K562 (cell line): ENCODE data around the gene SUPT5H. TPM values are rescaled to one million over a fixed set of nuclear protein-coding genes. Genes with fewer than 3 reads are reported as not detected.

Experiments used
- ATAC-seq: fragments of 200-7000 bp; cut with Tn5 transposase; 3 replicates; pipeline ENCODE4 v1.9.1; 2020; ENCODE audit warnings: moderate library complexity
- BruUV-seq: library from RNA; stranded (reverse); fragments of 400-500 nt; replicated peaks from 2 replicates; lab custom pipeline; 2021; lab: Mats Ljungman, UMichigan
- CTCF ChIA-PET: fragments of 300-600 bp; formaldehyde crosslinking; extraction: SDS; loops from one replicate; lab custom pipeline; 2021; ENCODE audit warnings: low intra/inter-chr PET ratio; lab: Yijun Ruan, JAX
- POLR2A ChIA-PET: fragments of 300-600, 350-650 bp; sonication (Branson Sonifier 250); formaldehyde crosslinking; extraction: SDS; loops from one replicate; lab custom pipeline; 2021; ENCODE audit warnings: antibody characterized with exemption, inconsistent platforms; lab: Yijun Ruan, JAX
- DNase-seq, 4 experiments: peaks; one replicate each; pipeline versions ENCODE4 v3.0.0 to v3.0.0-alpha.2; 2011 to 2018; ENCODE audit warnings: low spot score in 3 of 4, mixed read lengths in 3 of 4; ENCODE audit errors: extremely low read depth in 1 of 4
- FAIRE-seq: peaks from 2 replicates; lab custom pipeline; 2011; peaks lifted over from hg19 to GRCh38; lab: Jason Lieb, UNC
- H2AFZ ChIP-seq: 2 replicates; pipeline ENCODE4 v1.6.0; 2011; ENCODE audit warnings: low read depth, low read length, control low read depth, inconsistent platforms
- H3K27ac ChIP-seq: fragments of 200-600 bp; 3 replicates; pipeline ENCODE4 v1.8.0; 2011; ENCODE audit warnings: low read depth, mild to moderate bottlenecking, control low read depth, inconsistent platforms, low read length, moderate library complexity, mixed read lengths; ENCODE audit errors: extremely low read depth
- H3K27me3 ChIP-seq, 2 experiments: fragments of 300-600 bp in 1 of 2; 2 replicates in 1 of 2; 3 replicates in 1 of 2; pipeline versions ENCODE4 v1.6.0 to v1.8.0; 2011; ENCODE audit warnings: inconsistent platforms in 2 of 2, low read length in 2 of 2, mild to moderate bottlenecking in 1 of 2, mixed read lengths in 1 of 2, moderate library complexity in 1 of 2; ENCODE audit not compliant: control insufficient read depth in 2 of 2, insufficient read depth in 2 of 2
- H3K36me3 ChIP-seq: fragments of 300-600 bp; 3 replicates; pipeline ENCODE4 v1.8.0; 2011; ENCODE audit warnings: mild to moderate bottlenecking, low read length, inconsistent platforms; ENCODE audit not compliant: control insufficient read depth, insufficient read depth
- H3K4me1 ChIP-seq, 2 experiments: fragments of 200-600 bp in 1 of 2; replicated peaks in 1 of 2; 2 replicates in 1 of 2; 3 replicates in 1 of 2; pipeline versions ENCODE4 v1.5.1 to v1.8.0; 2011; ENCODE audit warnings: inconsistent platforms in 2 of 2, low read length in 2 of 2, mild to moderate bottlenecking in 1 of 2, mixed read lengths in 1 of 2, moderate library complexity in 1 of 2; ENCODE audit not compliant: control insufficient read depth in 2 of 2, insufficient read depth in 2 of 2
- H3K4me2 ChIP-seq: 2 replicates; pipeline ENCODE4 v1.6.1; 2011; ENCODE audit warnings: low read length, control low read depth, inconsistent platforms, mixed read lengths; ENCODE audit not compliant: insufficient read depth
- H3K4me3 ChIP-seq: fragments of 200-600 bp; sonication (generic), shearing (Covaris generic); 2 replicates; pipeline ENCODE4 v1.5.1; 2016; ENCODE audit warnings: control low read depth, inconsistent platforms
- H3K79me2 ChIP-seq: fragments of 200-600 bp; 3 replicates; pipeline ENCODE4 v1.8.0; 2011; ENCODE audit warnings: low read length, inconsistent platforms; ENCODE audit not compliant: control insufficient read depth, insufficient read depth
- H3K9ac ChIP-seq, 2 experiments: 2 replicates each; pipeline versions ENCODE4 v1.6.0 to v1.6.1; 2011; ENCODE audit warnings: low read depth in 2 of 2, low read length in 2 of 2, control low read depth in 1 of 2, inconsistent platforms in 1 of 2, mild to moderate bottlenecking in 1 of 2, mixed read lengths in 1 of 2; ENCODE audit not compliant: insufficient read depth in 1 of 2
- H3K9me1 ChIP-seq: one replicate; pipeline ENCODE4 v1.6.0; 2011; ENCODE audit warnings: inconsistent platforms, mild to moderate bottlenecking, low read length, moderate library complexity; ENCODE audit not compliant: control insufficient read depth, insufficient read depth
- H3K9me3 ChIP-seq: replicated peaks from 2 replicates; pipeline ENCODE4 v1.5.1; 2011; ENCODE audit warnings: low read depth, low read length, inconsistent platforms; ENCODE audit not compliant: control insufficient read depth, insufficient read depth
- H4K20me1 ChIP-seq: replicated peaks from 2 replicates; pipeline ENCODE4 v1.6.1; 2011; ENCODE audit warnings: low read length, inconsistent platforms, mixed read lengths; ENCODE audit not compliant: control insufficient read depth, insufficient read depth
- GABPA ChIP-seq: fragments of 200-800 bp; sonication (Bioruptor generic); conservative IDR thresholded peaks from 2 replicates; pipeline ENCODE4 v1.6.1; 2016; ENCODE audit warnings: low read depth, missing genetic modification characterization, missing compliant biosample characterization
- HNRNPUL1 ChIP-seq: fragments of 200-400 bp; formaldehyde crosslinking; IDR thresholded peaks from 2 replicates; pipeline ENCODE4 v1.6.1; 2017; ENCODE audit warnings: low read length
- NCOA6 ChIP-seq: fragments of 450-650 bp; IDR thresholded peaks from 2 replicates; pipeline ENCODE4 v1.6.1; 2017; ENCODE audit warnings: mild to moderate bottlenecking
- NFXL1 ChIP-seq: fragments of 450-650 bp; formaldehyde crosslinking; IDR thresholded peaks from 2 replicates; pipeline ENCODE4 v1.4.0; 2021; ENCODE audit warnings: mild to moderate bottlenecking
- PHB2 ChIP-seq: fragments of 450-650 bp; IDR thresholded peaks from 2 replicates; pipeline ENCODE4 v1.6.1; 2017; ENCODE audit warnings: low read depth
- POLR2G ChIP-seq: fragments of 200-400 bp; formaldehyde crosslinking; IDR thresholded peaks from 2 replicates; pipeline ENCODE4 v1.6.1; 2017; ENCODE audit warnings: low read depth, mild to moderate bottlenecking, antibody characterized with exemption, low read length, moderate library complexity
- RBFOX2 ChIP-seq: fragments of 200-400 bp; formaldehyde crosslinking; IDR thresholded peaks from 2 replicates; pipeline ENCODE4 v1.6.1; 2017; ENCODE audit warnings: low read depth, mild to moderate bottlenecking, low read length, moderate library complexity
- RBM25 ChIP-seq: fragments of 200-400 bp; formaldehyde crosslinking; IDR thresholded peaks from 2 replicates; pipeline ENCODE4 v1.6.1; 2018; ENCODE audit warnings: low read length, low read depth, moderate library complexity; ENCODE audit not compliant: severe bottlenecking
- ZBTB33 ChIP-seq: sonication (generic); formaldehyde crosslinking; IDR thresholded peaks from 2 replicates; pipeline ENCODE4 v1.8.1; 2023; ENCODE audit warnings: mild to moderate bottlenecking, missing genetic modification reagents
- ZBTB7A ChIP-seq: IDR thresholded peaks from 2 replicates; pipeline ENCODE4 v1.6.1; 2011; ENCODE audit warnings: low read depth, mild to moderate bottlenecking, low read length, moderate library complexity, borderline replicate concordance; ENCODE audit not compliant: control insufficient read depth
- WGBS: fragments of 100-300 bp; shearing (Covaris generic); methylation state at CpG from one replicate; pipeline ENCODE4 v1.1.6; 2016; ENCODE audit warnings: low coverage, mixed read lengths; ENCODE audit not compliant: insufficient coverage; ENCODE audit errors: missing lambda C conversion rate; 5-methylcytosine and 5-hydroxymethylcytosine counted together
- in situ Hi-C: fragments of 300-500 bp; cut with MboI; formaldehyde crosslinking; loops from 4 replicates; pipeline ENCODE4 v1.15.0; 2018; ENCODE audit warnings: inconsistent platforms, mixed read lengths
- intact Hi-C: fragments of 100-400 bp; cut with micrococcal nuclease; formaldehyde crosslinking; loops from 2 replicates; pipeline ENCODE4 v1.14.2; 2022
- polyA plus RNA-seq, 8 experiments: library from polyadenylated mRNA; depleted of rRNA in 4 of 8; stranded (reverse) in 5 of 8; unstranded in 3 of 8; fragments of >200 nt; fragmentation: Nextera tagmentation in 2 of 8; fragmentation: Illumina TruSeq in 1 of 8; extraction: Ambion mirVana in 2 of 8; extraction: Trizol in 1 of 8; gene quantifications; 2 replicates each; pipeline versions ENCODE4 v1.2.1 to v1.2.3, GENCODE V29; 2011 to 2014; ENCODE audit warnings: inconsistent platforms in 1 of 8, missing spikeins in 1 of 8
- total RNA-seq, 7 experiments: library from RNA; depleted of rRNA in 6 of 7; stranded (reverse); fragments of >200 nt in 6 of 7; fragmentation: Illumina TruSeq in 2 of 7; extraction: Trizol in 2 of 7; gene quantifications; 2 replicates each; pipeline versions ENCODE4 v1.2.1 to v1.2.3, GENCODE V29; 2011 to 2021; ENCODE audit warnings: low replicate concordance in 1 of 7
- TF ChIP-seq, protein P1 (sequence below), 3 experiments: IDR thresholded peaks in 2 of 3; conservative IDR thresholded peaks in 1 of 3; 2 replicates each; pipeline ENCODE4 v1.5.1; 2011 to 2012; ENCODE audit warnings: low read length in 3 of 3, mild to moderate bottlenecking in 3 of 3, control low read depth in 2 of 3, improper control_type of control experiment in 1 of 3, inconsistent platforms in 1 of 3, low read depth in 1 of 3, mixed read lengths in 1 of 3, moderate library complexity in 1 of 3; ENCODE audit not compliant: insufficient read depth in 2 of 3
- TF ChIP-seq, protein P2 (sequence below): fragments of 450-650 bp; IDR thresholded peaks from 2 replicates; pipeline ENCODE4 v1.6.1; 2016; ENCODE audit warnings: low read depth, mild to moderate bottlenecking, moderate library complexity

The SUPT5H gene
- total and polyA plus RNA-seq, 9 of the 15 experiments (the other 6 are each of a cell fraction or from before 2014, with no cell fraction given): 13.3 to 85.9 (median 35.9) TPM

- peak; percentile 49 for TF ChIP-seq RBM25
- TF ChIP-seq PHB2: no peak
- 0 out of 2 replicates have a peak, but pooled peaks have one; percentile 50 for TF ChIP-seq ZBTB7A
- TF ChIP-seq, all 486 proteins: peak for 18
Observed at GRCh38 chr19:39413911-39414608, 31.3 kb upstream of the SUPT5H start (continued).

- FAIRE-seq (no peak), ATAC-seq (no peak)
Observed at GRCh38 chr19:39415111-39416046, 30.0 kb upstream of the SUPT5H start.

More at GRCh38 chr19:39415111-39416046, 30.0 kb upstream of the SUPT5H start:
- Histone ChIP-seq H3K27ac (no peak overlapping the region), H3K4me3 (no peak overlapping the region), H3K9me1 (no peaks in the 10 kb centered on the region), H4K20me1 (no peaks in the 10 kb centered on the region), H3K4me2 (no peak overlapping the region), H2AFZ (no peak overlapping the region), H3K9ac (peak overlapping the region in 1 of 2 experiments; percentile 61; a peak in 2 of 4 replicates), H3K9me3 (no peaks in the 10 kb centered on the region), H3K27me3 (no peaks in the 10 kb centered on the region), H3K4me1 (peaks cover 22 to 55% of the 10 kb centered on the region in 2 experiments), H3K79me2 (peaks cover 27% of the 10 kb centered on the region), H3K36me3 (peaks cover 23% of the 10 kb centered on the region; the same call in 2 of the 3 replicates)
- no peak for DNase-seq
- no TSS peak for BruUV-seq
- intact Hi-C loops (no loop called here), in situ Hi-C loops (no loop called here)
- ChIA-PET CTCF (interaction anchor here (0.6 kb wide), 1 partner anchor 292 kb away, joined by 3 read pairs; no protein-coding TSS in a partner anchor), POLR2A (interaction anchor here (0.6 to 2.5 kb wide), 7 partner anchors 12 to 287 kb away, joined by 3 to 8 read pairs (median 5); partner anchors contain the start of gene RPS16)
- 93% methylated on average over 21 of the region's 35 CpGs for WGBS
- TF ChIP-seq POLR2G (peak; percentile 60), NFXL1 (no peak), GABPA (tag) (no peak), RBFOX2 (peak; percentile 55), ZBTB33 (CRISPR knock-in tag) (0 out of 2 replicates have a peak, but pooled peaks have one; percentile 25), HNRNPUL1 (no peak), ZBTB7A (peak; percentile 42; the same call in 1 of the 2 replicates), NCOA6 (no peak)
- TF ChIP-seq, protein P1, sequence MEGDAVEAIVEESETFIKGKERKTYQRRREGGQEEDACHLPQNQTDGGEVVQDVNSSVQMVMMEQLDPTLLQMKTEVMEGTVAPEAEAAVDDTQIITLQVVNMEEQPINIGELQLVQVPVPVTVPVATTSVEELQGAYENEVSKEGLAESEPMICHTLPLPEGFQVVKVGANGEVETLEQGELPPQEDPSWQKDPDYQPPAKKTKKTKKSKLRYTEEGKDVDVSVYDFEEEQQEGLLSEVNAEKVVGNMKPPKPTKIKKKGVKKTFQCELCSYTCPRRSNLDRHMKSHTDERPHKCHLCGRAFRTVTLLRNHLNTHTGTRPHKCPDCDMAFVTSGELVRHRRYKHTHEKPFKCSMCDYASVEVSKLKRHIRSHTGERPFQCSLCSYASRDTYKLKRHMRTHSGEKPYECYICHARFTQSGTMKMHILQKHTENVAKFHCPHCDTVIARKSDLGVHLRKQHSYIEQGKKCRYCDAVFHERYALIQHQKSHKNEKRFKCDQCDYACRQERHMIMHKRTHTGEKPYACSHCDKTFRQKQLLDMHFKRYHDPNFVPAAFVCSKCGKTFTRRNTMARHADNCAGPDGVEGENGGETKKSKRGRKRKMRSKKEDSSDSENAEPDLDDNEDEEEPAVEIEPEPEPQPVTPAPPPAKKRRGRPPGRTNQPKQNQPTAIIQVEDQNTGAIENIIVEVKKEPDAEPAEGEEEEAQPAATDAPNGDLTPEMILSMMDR (IDR thresholded peaks at IDR 0.05 in 2 of 3, conservative IDR thresholded peaks at IDR 0.05 in 1 of 3; ENCODE audit: insufficient read depth in 2 of 3, low read depth in 1 of 3, low read length in 3 of 3): 0 out of 6 replicates have a peak, but pooled peaks of 1 of the 3 experiments have one; percentile 17
- TF ChIP-seq, protein P2, sequence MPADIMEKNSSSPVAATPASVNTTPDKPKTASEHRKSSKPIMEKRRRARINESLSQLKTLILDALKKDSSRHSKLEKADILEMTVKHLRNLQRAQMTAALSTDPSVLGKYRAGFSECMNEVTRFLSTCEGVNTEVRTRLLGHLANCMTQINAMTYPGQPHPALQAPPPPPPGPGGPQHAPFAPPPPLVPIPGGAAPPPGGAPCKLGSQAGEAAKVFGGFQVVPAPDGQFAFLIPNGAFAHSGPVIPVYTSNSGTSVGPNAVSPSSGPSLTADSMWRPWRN: no peak
